GM19324 (cell line): ENCODE measurements around the gene EMCN.

Source experiments
- ATAC-seq: cut with Tn5 transposase; IDR thresholded peaks from one replicate; pipeline ENCODE4 v1.9.1; 2021; ENCODE audit warnings: mild to moderate bottlenecking, moderate library complexity; ENCODE audit not compliant: unreplicated experiment, low FRiP score

EMCN gene

GRCh38 chr4:100494166-100494565 is 23.7 kb downstream of the EMCN start:
- no peak for ATAC-seq

DNA sequence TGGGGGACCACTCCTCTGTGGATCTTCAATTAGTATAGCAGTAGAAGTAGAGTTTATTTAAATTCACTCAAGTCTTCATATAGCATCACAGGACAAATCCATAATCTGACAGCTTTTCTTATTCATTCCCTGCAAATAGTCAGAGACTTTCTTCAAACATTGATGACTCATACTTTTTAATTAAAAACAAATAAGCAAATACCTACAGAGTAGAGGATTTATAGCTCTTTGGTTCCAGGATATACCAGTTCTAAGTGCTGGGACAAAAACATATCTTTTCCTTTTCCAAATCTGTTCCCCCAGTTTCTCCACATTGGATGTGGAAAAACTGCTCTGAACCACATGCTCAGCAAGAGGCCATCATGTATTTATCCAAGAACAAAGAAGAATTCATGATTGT is 24.1 kb downstream of the EMCN start:
- ATAC-seq = no peak

DNA sequence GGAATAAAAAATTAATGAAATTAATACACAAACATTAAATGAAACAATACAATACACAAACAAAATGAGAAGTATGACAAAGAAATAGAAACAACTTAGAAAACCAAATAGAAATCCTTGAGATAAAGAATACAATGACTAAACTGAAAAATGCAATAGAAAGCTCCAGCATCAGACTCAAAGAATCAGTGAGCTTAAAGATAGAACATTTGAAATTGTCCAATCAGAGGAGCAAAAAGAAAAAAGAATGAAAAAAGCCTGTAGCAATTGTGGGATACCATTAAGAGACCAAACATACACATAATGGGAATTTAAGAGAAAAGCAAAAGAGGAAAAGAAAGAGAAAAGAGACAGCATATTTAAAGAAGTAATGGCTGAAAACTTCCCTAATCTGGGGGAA is 25.7 kb downstream of the EMCN start:
- ATAC-seq = no peak

DNA sequence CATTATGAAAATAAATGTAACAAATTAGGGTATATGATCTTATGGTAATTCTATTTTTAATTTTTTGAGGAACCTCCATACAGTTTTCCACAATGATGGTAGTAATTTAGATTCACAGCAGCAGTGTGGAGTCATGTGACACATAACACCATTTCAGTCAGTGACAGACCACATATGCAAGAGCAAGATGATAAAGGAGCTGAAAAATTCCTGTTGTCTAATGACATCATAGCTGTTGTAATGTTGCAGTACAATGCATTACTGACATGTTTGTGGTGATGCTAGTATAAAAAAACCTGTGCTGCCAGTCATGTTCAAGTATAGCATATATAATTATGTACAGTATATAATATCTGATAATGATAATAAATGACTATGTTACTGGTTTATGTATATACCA is 28.5 kb downstream of the EMCN start:
- ATAC-seq = no peak

DNA sequence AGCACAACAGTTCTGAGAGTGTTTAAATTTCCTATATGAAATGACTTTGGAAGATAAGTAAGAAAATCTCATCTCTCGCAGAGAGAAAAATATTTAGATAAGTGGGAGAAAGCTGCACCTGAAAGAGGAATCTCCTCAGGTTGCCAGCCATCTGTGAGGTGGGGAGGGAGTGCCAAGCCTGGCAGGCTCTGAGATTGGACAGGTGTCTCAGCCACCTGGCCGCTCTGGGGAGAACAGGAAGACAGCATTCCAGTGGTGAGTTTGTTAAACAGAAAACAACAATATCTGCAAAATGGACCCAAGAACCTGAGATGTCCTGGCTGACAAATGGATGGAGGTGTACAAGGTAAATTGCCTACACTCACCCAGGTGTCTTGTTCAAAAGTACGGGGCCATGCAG is 31.3 kb downstream of the EMCN start:
- ATAC-seq = no peak

DNA sequence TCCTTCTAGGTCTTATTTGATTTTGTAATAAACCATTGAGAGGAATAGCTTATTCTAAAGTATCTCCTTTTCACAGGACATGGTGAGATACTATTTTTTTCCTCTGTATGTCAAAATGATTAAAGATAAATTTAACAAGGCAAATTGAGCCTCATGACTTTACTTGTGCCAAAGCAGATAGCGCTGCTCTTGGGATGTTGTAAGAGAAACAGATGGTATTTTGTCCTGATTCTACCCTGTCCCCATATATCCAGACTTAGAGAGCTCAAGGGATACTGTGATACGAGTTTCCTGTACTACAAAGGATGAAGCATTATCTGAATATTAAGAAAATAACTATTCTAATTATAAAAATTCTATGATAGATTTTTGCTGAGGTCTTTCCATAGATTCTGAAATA is 34.0 kb downstream of the EMCN start:
- no peak for ATAC-seq

DNA sequence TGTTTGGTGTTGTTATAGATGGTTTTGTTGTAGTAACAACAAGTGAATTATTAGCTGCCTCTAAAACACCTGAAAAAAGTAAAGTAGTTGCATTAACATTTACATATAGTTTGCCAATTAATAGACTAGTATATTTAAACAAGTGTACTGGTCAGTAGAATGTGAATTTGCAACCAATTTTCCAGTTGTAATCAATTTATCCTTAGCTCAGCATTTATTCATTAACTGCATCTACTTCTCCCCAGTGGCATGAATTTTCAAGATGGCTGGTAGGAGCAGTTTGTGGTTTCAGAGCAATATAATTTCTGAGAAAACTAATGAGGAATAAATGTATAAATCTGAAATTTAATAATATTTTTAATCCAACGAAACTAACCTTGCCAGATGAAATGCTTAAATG is 37.9 kb downstream of the EMCN start:
- no peak for ATAC-seq

DNA sequence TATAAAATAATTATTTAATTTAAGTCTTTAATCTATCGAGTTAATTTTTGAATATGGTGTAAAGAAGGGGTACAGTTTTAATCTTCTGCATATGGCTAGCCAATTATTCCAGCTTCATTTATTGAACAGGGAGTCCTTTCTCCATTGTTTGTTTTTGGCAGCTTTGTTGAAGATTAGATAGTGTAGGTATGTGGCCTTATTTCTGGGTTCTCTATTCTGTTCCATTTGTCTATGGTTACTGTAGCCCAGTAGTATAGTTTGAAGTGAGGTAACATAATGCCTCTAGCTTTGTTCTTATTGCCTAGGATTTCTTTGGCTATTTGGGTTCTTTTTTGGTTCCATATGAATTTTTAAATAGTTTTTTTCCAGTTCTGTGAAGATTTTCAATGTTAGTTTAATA is 48.3 kb downstream of the EMCN start:
- no peak for ATAC-seq

- no peak for ATAC-seq
Measured at GRCh38 chr4:100466501-100466900, 51.3 kb downstream of the EMCN start.

GRCh38 chr4:100461807-100462605 is 55.8 kb downstream of the EMCN start:
- ATAC-seq = no peak

GRCh38 chr4:100450449-100450848 is 67.4 kb downstream of the EMCN start:
- no peak for ATAC-seq

DNA sequence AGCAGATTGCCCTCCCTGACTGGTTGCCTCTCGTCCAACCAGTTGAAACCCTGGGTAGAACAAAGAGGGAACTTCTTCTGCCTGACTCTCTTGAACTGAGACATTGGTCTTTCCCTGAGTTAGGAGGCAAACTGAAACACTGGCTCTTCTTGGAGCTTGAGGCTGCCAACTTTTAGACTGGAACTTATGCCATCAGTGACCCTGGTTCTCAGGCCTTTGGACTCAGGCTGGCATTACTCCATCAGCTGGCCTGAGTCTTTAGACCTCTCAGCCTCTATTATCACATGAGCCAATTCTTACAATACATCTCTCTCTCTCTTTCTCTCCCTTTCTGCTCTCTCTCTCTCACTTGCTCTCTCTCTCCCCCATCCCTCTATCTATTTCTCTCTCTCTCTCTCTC is 86.4 kb downstream of the EMCN start:
- no peak for ATAC-seq

DNA sequence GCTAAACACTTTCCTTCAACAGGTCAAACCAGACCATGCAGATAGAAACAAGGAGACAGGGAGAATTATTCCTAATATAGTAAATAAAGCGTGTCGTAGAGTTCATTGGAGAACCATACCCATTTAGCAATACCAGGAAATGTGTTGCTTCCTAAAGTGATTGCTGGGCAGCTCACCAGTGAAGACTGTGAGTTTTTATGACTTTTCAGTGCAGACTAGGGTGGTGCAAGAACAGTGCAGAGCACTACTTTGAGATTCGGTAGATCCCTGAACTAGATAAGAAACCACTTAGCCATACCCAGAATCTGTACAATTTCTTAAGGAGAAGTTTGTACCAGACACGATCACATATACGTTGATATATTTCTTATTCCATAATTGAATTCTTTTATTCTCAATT is 87.4 kb downstream of the EMCN start:
- no peak for ATAC-seq

- no peak for ATAC-seq
Measured at GRCh38 chr4:100429616-100430015, 88.2 kb downstream of the EMCN start.

GRCh38 chr4:100428051-100428450 is 89.8 kb downstream of the EMCN start:
- no peak for ATAC-seq

GRCh38 chr4:100424376-100424775 is 93.4 kb downstream of the EMCN start:
- ATAC-seq = no peak

DNA sequence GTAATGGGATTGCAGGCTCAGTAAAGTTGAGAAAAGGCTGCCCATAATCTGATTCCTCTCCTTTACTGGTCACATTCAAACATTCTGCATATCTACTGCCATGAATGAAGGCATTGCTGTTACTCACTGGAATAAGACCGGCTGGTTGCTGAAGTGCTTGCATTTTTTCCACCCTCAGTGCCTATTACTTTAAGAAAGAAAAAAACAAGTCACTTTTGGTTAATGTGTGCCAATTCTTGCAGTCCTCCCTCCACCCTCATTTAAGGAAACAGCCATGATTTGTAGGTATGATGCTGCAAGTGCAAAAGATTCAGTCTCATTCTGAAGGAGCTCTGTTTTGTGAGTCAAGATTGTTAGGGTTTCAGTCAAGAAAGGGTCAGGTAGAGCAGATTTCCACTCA is 94.9 kb downstream of the EMCN start:
- no peak for ATAC-seq

DNA sequence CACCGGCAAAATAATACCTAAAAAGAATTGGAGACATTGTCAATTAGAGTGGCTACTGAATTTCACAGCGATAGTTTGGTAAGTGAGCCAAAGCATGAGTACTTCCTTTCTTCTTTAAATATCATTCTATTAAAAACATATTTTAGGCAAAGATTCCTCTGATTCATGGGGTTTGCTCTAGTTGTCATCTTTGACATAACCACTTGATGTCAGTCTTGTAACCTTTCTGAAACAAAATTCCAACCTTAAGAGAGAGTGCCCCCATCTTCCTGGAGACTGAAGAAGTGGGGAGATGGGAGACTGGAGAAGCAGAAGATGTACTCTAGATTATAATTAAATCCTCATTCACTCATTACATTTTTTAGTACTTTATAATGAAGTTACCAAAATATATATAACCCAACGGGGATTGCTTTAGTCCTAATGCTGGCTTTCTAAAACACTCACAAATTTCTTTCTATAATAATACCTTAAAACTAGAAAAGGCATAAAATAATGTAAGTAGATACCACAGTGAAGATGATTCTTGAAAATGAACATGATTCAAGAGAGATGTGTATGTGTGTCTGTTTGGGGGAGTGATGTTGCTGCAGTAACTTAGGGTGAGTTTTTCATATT is 96.4 kb downstream of the EMCN start:
- no peak for ATAC-seq

- ATAC-seq = no peak
Measured at GRCh38 chr4:100420571-100420970, 97.3 kb downstream of the EMCN start.

- no peak for ATAC-seq
Measured at GRCh38 chr4:100417565-100417964, 100.3 kb downstream of the EMCN start.

DNA sequence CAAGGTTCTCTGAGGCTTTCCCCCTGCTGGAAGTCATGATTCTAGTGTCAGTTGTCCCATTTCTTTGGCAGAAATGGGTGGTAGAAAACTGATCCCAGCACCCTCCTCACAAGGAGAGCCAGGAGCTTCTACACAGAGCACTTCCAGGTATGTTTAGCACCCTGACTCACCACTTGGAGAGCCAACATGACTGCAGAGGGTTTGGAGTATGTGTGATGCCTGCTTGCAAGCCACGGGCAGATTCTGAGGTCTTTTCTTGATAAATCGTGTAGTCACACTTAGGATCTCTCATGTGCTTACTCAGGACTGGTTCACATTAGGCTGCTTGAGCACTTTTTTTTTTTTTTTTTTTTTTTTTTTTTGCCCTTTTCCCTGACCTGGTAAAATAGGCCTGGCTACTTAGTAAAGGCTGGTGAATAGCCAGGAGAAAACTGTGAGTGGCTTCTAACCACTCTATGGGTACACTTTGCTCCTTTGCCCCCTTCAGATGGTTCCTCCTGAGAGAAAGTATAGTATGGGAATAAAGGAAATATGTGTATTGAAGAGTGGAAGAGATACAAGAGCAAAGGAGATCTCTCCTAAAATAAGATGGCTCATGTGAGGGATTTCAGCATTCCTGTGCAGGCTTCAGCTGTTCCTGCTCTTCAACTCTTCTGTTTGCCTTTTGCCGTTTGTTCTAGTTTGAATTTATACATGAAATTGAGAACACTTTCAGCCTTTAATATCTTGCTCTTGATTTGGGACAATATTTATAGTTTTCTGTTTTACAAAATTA is 103.6 kb downstream of the EMCN start:
- ATAC-seq = no peak

DNA sequence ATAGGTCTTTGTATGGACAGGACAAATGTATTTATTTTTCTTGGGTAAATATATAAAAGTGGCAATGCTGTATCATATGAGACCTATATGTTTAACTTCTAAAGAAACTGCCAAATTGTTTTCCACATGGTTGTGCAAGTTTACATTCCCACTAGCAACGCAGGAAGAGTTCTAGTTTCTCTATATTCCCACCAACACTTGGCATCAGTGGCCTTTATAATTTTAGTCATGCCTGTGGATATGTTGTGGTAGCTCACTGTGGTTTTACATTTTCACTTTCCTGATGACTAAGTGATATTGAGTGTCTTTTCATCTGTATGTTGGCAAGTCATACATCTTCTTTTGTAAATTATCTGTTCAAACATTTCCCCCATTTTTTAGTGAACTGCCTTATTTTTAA is 126.0 kb downstream of the EMCN start:
- no peak for ATAC-seq
